HAP-1 (cell line): Measurements from ENCODE around the gene ZRANB1.
"Not testable (repeated sequence)": the region's sequence is repeated elsewhere in the genome, so short reads cannot be mapped to it uniquely, and the experiment has no call there.

Experiments used
- DNase-seq, 2 experiments: peaks; one replicate each; pipeline ENCODE4 v3.0.0-alpha.2; 2016 to 2020; ENCODE audit warnings: low spot score in 2 of 2
- H3K27me3 ChIP-seq: fragments of 250-450 bp; sonication (Bioruptor Pico); 2 replicates; pipeline ENCODE4 v1.5.1; 2020; ENCODE audit warnings: low read depth, mild to moderate bottlenecking, moderate library complexity
- H3K36me3 ChIP-seq: fragments of 250-450 bp; sonication (Bioruptor Pico); replicated peaks from 2 replicates; pipeline ENCODE4 v1.5.1; 2020; ENCODE audit warnings: mild to moderate bottlenecking
- H3K4me1 ChIP-seq: fragments of 250-450 bp; sonication (Bioruptor Pico); 2 replicates; pipeline ENCODE4 v1.5.1; 2020; ENCODE audit warnings: mild to moderate bottlenecking
- H3K4me3 ChIP-seq: fragments of 250-450 bp; sonication (Bioruptor Pico); 2 replicates; pipeline ENCODE4 v1.5.1; 2020; ENCODE audit warnings: mild to moderate bottlenecking, moderate library complexity
- H3K9me3 ChIP-seq: fragments of 250-450 bp; sonication (Bioruptor Pico); 2 replicates; pipeline ENCODE4 v1.5.1; 2020; ENCODE audit warnings: mild to moderate bottlenecking, moderate library complexity
- in situ Hi-C: fragments of 300-500 bp; cut with MboI; formaldehyde crosslinking; loops from 3 replicates; pipeline ENCODE4 v1.14.3; 2020; ENCODE audit warnings: low sequenced_read_pairs, inconsistent platforms, mixed read lengths

ZRANB1 gene

GRCh38 chr10:124985162-124985561 lies 43.2 kb downstream of the ZRANB1 start:
- Histone ChIP-seq H3K4me1 (no peaks in the 10 kb centered on the region), H3K4me3 (no peak overlapping the region), H3K9me3 (no peaks in the 10 kb centered on the region), H3K36me3 (peaks cover 75% of the 10 kb centered on the region), H3K27me3 (no peaks in the 10 kb centered on the region)
- in situ Hi-C loops = loop anchor here (25.0 kb wide), 1 partner anchor 448 kb away; no protein-coding TSS in a partner anchor
- DNase-seq = no peak

- no peaks in the 10 kb centered on the region for H3K27me3 ChIP-seq
- in situ Hi-C loops = loop anchor here (25.0 kb wide), 1 partner anchor 450 kb away; no protein-coding TSS in a partner anchor
- no peaks in the 10 kb centered on the region for H3K9me3 ChIP-seq
- DNase-seq = no peak
- no peak overlapping the region for H3K4me3 ChIP-seq
- H3K4me1 ChIP-seq = no peaks in the 10 kb centered on the region
- peaks cover 91% of the 10 kb centered on the region for H3K36me3 ChIP-seq
These were observed 45.9 kb downstream of the ZRANB1 start for GRCh38 chr10:124987788-124988187.

GRCh38 chr10:124988753-124989152 lies 46.8 kb downstream of the ZRANB1 start:
- in situ Hi-C loops = loop anchor here (25.0 kb wide), 1 partner anchor 451 kb away; no protein-coding TSS in a partner anchor
- H3K36me3 ChIP-seq = peaks cover 91% of the 10 kb centered on the region
- not testable (repeated sequence) for H3K4me1 ChIP-seq, H3K27me3 ChIP-seq, DNase-seq, H3K9me3 ChIP-seq, H3K4me3 ChIP-seq

DNA sequence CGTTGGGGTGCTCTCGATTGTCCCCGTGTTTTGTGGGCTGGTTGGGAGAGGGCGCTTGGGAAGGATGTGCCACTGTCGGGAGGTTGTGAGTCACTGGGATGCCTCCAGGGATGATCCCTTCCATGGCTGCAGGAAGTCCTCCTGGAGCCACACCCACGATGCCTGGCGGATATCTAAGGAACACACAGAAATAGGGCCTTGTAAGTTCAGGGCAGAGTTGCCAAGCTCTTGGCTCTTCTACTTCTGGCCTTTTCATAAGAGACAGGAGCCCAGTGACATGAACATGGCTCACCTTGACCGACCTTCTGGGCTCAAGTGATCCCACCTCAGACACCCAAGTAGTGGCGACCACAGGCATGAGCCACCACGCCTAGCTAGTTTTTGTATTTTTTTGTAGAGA lies 47.6 kb downstream of the ZRANB1 start:
- peaks cover 91% of the 10 kb centered on the region for H3K36me3 ChIP-seq
- no peak overlapping the region for H3K4me3 ChIP-seq
- no peaks in the 10 kb centered on the region for H3K9me3 ChIP-seq
- no peak for DNase-seq
- H3K27me3 ChIP-seq = no peaks in the 10 kb centered on the region
- no peaks in the 10 kb centered on the region for H3K4me1 ChIP-seq
- in situ Hi-C loops = loop anchor here (25.0 kb wide), 1 partner anchor 452 kb away; no protein-coding TSS in a partner anchor

GRCh38 chr10:124990671-124991625 lies 49.0 kb downstream of the ZRANB1 start:
- DNase-seq = no peak
- in situ Hi-C loops = loop anchor here (25.0 kb wide), 1 partner anchor 454 kb away; no protein-coding TSS in a partner anchor
- H3K36me3 ChIP-seq = peaks cover 88% of the 10 kb centered on the region
- H3K4me1 ChIP-seq = no peaks in the 10 kb centered on the region
- no peaks in the 10 kb centered on the region for H3K9me3 ChIP-seq
- H3K27me3 ChIP-seq = no peaks in the 10 kb centered on the region
- H3K4me3 ChIP-seq = no peak overlapping the region

- H3K9me3 ChIP-seq = no peaks in the 10 kb centered on the region
- H3K4me1 ChIP-seq = no peaks in the 10 kb centered on the region
- H3K4me3 ChIP-seq = no peak overlapping the region
- no peaks in the 10 kb centered on the region for H3K27me3 ChIP-seq
- no peak for DNase-seq
- in situ Hi-C loops = loop anchor here (25.0 kb wide), 1 partner anchor 455 kb away; no protein-coding TSS in a partner anchor
- peaks cover 85% of the 10 kb centered on the region for H3K36me3 ChIP-seq
These were observed 49.9 kb downstream of the ZRANB1 start for GRCh38 chr10:124991835-124992234.

GRCh38 chr10:124992462-124993344 lies 50.8 kb downstream of the ZRANB1 start:
- H3K4me3 ChIP-seq = no peak overlapping the region
- peak; percentile 42 to 80 for DNase-seq
- in situ Hi-C loops = loop anchor here (25.0 kb wide), 1 partner anchor 455 kb away; no protein-coding TSS in a partner anchor
- H3K9me3 ChIP-seq = no peaks in the 10 kb centered on the region
- H3K36me3 ChIP-seq = peaks cover 85% of the 10 kb centered on the region
- no peaks in the 10 kb centered on the region for H3K27me3 ChIP-seq
- no peaks in the 10 kb centered on the region for H3K4me1 ChIP-seq

GRCh38 chr10:124993345-124993708 lies 51.4 kb downstream of the ZRANB1 start:
- Histone ChIP-seq H3K27me3 (no peaks in the 10 kb centered on the region), H3K9me3 (no peaks in the 10 kb centered on the region), H3K36me3 (peaks cover 85% of the 10 kb centered on the region), H3K4me1 (no peaks in the 10 kb centered on the region), H3K4me3 (no peak overlapping the region)
- in situ Hi-C loops = loop anchor here (25.0 kb wide), 1 partner anchor 456 kb away; no protein-coding TSS in a partner anchor
- DNase-seq = no peak

GRCh38 chr10:124993736-124994451 lies 52.0 kb downstream of the ZRANB1 start:
- in situ Hi-C loops = loop anchor here (25.0 kb wide), 1 partner anchor 457 kb away; no protein-coding TSS in a partner anchor
- Histone ChIP-seq H3K9me3 (no peaks in the 10 kb centered on the region), H3K27me3 (no peaks in the 10 kb centered on the region), H3K36me3 (peaks cover 90% of the 10 kb centered on the region), H3K4me1 (no peaks in the 10 kb centered on the region), H3K4me3 (no peak overlapping the region)
- no peak for DNase-seq

- no peak for DNase-seq
- no peaks in the 10 kb centered on the region for H3K4me1 ChIP-seq
- in situ Hi-C loops = loop anchor here (25.0 kb wide), 1 partner anchor 458 kb away; no protein-coding TSS in a partner anchor
- no peaks in the 10 kb centered on the region for H3K27me3 ChIP-seq
- no peak overlapping the region for H3K4me3 ChIP-seq
- peaks cover 86% of the 10 kb centered on the region for H3K36me3 ChIP-seq
- no peaks in the 10 kb centered on the region for H3K9me3 ChIP-seq
These were observed 52.9 kb downstream of the ZRANB1 start for GRCh38 chr10:124994573-124995473.

GRCh38 chr10:124995605-124996004 lies 53.7 kb downstream of the ZRANB1 start:
- Histone ChIP-seq H3K4me1 (no peaks in the 10 kb centered on the region), H3K4me3 (no peak overlapping the region), H3K36me3 (peaks cover 88% of the 10 kb centered on the region), H3K9me3 (no peaks in the 10 kb centered on the region), H3K27me3 (no peaks in the 10 kb centered on the region)
- in situ Hi-C loops = loop anchor here (25.0 kb wide), 1 partner anchor 458 kb away; no protein-coding TSS in a partner anchor
- DNase-seq = no peak
